ENCODE measurements around the gene UBE3D. TPM values are rescaled to one million over a fixed set of nuclear protein-coding genes. Genes with fewer than 3 reads are reported as not detected.
A peak's percentile ranks its signal among the peaks of the same experiment; 100 is the strongest.

Gene UBE3D
- polyA plus RNA-seq, 1 donor, result 7.8 TPM

- DNase-seq, result no peak
- Histone ChIP-seq H3K9me3 (ENCODE audit: control insufficient read depth, low read depth, low read length) (no peaks in the 10 kb centered on the region), H3K4me3 (ENCODE audit: low read length) (no peak overlapping the region), H3K36me3 (ENCODE audit: control insufficient read depth, insufficient read depth, low read length) (no peaks in the 10 kb centered on the region), H3K27me3 (ENCODE audit: control insufficient read depth, insufficient read depth, low read length) (no peaks in the 10 kb centered on the region), H3K27ac (ENCODE audit: low read length) (no peak overlapping the region), H3K4me1 (ENCODE audit: control insufficient read depth, insufficient read depth, low read length) (no peaks in the 10 kb centered on the region)
- no CpG with 5 or more reads among the region's 4 CpGs for WGBS (ENCODE audit: insufficient coverage, low lambda C conversion rate)
Measured at GRCh38 chr6:82877213-82878195, 188.1 kb downstream of the UBE3D start.

- no peaks in the 10 kb centered on the region for H3K36me3 ChIP-seq (ENCODE audit: control insufficient read depth, insufficient read depth, low read length)
- no peaks in the 10 kb centered on the region for H3K4me1 ChIP-seq (ENCODE audit: control insufficient read depth, insufficient read depth, low read length)
Measured at GRCh38 chr6:82875573-82876185, 190.0 kb downstream of the UBE3D start.

GRCh38 chr6:82874867-82875266 lies 190.8 kb downstream of the UBE3D start:
- H3K27ac ChIP-seq (ENCODE audit: low read length), result no peak overlapping the region
- DNase-seq, result no peak
- no peaks in the 10 kb centered on the region for H3K4me1 ChIP-seq (ENCODE audit: control insufficient read depth, insufficient read depth, low read length)
- no peaks in the 10 kb centered on the region for H3K9me3 ChIP-seq (ENCODE audit: control insufficient read depth, low read depth, low read length)
- H3K36me3 ChIP-seq (ENCODE audit: control insufficient read depth, insufficient read depth, low read length), result no peaks in the 10 kb centered on the region
- no peak overlapping the region for H3K4me3 ChIP-seq (ENCODE audit: low read length)
- H3K27me3 ChIP-seq (ENCODE audit: control insufficient read depth, insufficient read depth, low read length), result no peaks in the 10 kb centered on the region
- 67% methylated on average over 2 of the region's 3 CpGs for WGBS (ENCODE audit: insufficient coverage, low lambda C conversion rate)

More at GRCh38 chr6:82875573-82876185, 190.0 kb downstream of the UBE3D start:
- no peak for DNase-seq
- Histone ChIP-seq H3K27me3 (ENCODE audit: control insufficient read depth, insufficient read depth, low read length) (no peaks in the 10 kb centered on the region), H3K4me3 (ENCODE audit: low read length) (no peak overlapping the region), H3K27ac (ENCODE audit: low read length) (no peak overlapping the region), H3K9me3 (ENCODE audit: control insufficient read depth, low read depth, low read length) (no peaks in the 10 kb centered on the region)
- 100% methylated on average over 1 of the region's 4 CpGs for WGBS (ENCODE audit: insufficient coverage, low lambda C conversion rate)

GRCh38 chr6:82872185-82872584 lies 193.5 kb downstream of the UBE3D start:
- DNase-seq, result peak; percentile 5 to 54
- no peaks in the 10 kb centered on the region for H3K36me3 ChIP-seq (ENCODE audit: control insufficient read depth, insufficient read depth, low read length)
- no peak overlapping the region for H3K4me3 ChIP-seq (ENCODE audit: low read length)
- H3K4me1 ChIP-seq (ENCODE audit: control insufficient read depth, insufficient read depth, low read length), result no peaks in the 10 kb centered on the region
- H3K27ac ChIP-seq (ENCODE audit: low read length), result no peak overlapping the region
- H3K9me3 ChIP-seq (ENCODE audit: control insufficient read depth, low read depth, low read length), result no peaks in the 10 kb centered on the region
- H3K27me3 ChIP-seq (ENCODE audit: control insufficient read depth, insufficient read depth, low read length), result no peaks in the 10 kb centered on the region
- WGBS (ENCODE audit: insufficient coverage, low lambda C conversion rate), result 40% methylated on average over 1 of the region's 1 CpG

- WGBS (ENCODE audit: insufficient coverage, low lambda C conversion rate), result 64% methylated on average over 2 of the region's 2 CpGs
- Histone ChIP-seq H3K36me3 (ENCODE audit: control insufficient read depth, insufficient read depth, low read length) (no peaks in the 10 kb centered on the region), H3K27ac (ENCODE audit: low read length) (no peak overlapping the region), H3K9me3 (ENCODE audit: control insufficient read depth, low read depth, low read length) (no peaks in the 10 kb centered on the region), H3K27me3 (ENCODE audit: control insufficient read depth, insufficient read depth, low read length) (no peaks in the 10 kb centered on the region), H3K4me3 (ENCODE audit: low read length) (no peak overlapping the region), H3K4me1 (ENCODE audit: control insufficient read depth, insufficient read depth, low read length) (no peaks in the 10 kb centered on the region)
- DNase-seq, result no peak
Measured at GRCh38 chr6:82870582-82871172, 195.0 kb downstream of the UBE3D start.

GRCh38 chr6:82869493-82869892 lies 196.1 kb downstream of the UBE3D start:
- Histone ChIP-seq H3K36me3 (ENCODE audit: control insufficient read depth, insufficient read depth, low read length) (no peaks in the 10 kb centered on the region), H3K9me3 (ENCODE audit: control insufficient read depth, low read depth, low read length) (no peaks in the 10 kb centered on the region), H3K4me1 (ENCODE audit: control insufficient read depth, insufficient read depth, low read length) (no peaks in the 10 kb centered on the region), H3K4me3 (ENCODE audit: low read length) (no peak overlapping the region), H3K27ac (ENCODE audit: low read length) (no peak overlapping the region), H3K27me3 (ENCODE audit: control insufficient read depth, insufficient read depth, low read length) (no peaks in the 10 kb centered on the region)
- no peak for DNase-seq

GRCh38 chr6:82867946-82868345 lies 197.7 kb downstream of the UBE3D start:
- Histone ChIP-seq H3K4me3 (ENCODE audit: low read length) (no peak overlapping the region), H3K36me3 (ENCODE audit: control insufficient read depth, insufficient read depth, low read length) (no peaks in the 10 kb centered on the region), H3K27ac (ENCODE audit: low read length) (no peak overlapping the region), H3K4me1 (ENCODE audit: control insufficient read depth, insufficient read depth, low read length) (no peaks in the 10 kb centered on the region), H3K27me3 (ENCODE audit: control insufficient read depth, insufficient read depth, low read length) (no peaks in the 10 kb centered on the region), H3K9me3 (ENCODE audit: control insufficient read depth, low read depth, low read length) (no peaks in the 10 kb centered on the region)
- no CpG with 5 or more reads among the region's 3 CpGs for WGBS (ENCODE audit: insufficient coverage, low lambda C conversion rate)
- DNase-seq, result no peak

GRCh38 chr6:82866446-82866845 lies 199.2 kb downstream of the UBE3D start:
- H3K27ac ChIP-seq (ENCODE audit: low read length), result no peak overlapping the region
- no peaks in the 10 kb centered on the region for H3K36me3 ChIP-seq (ENCODE audit: control insufficient read depth, insufficient read depth, low read length)
- no peaks in the 10 kb centered on the region for H3K4me1 ChIP-seq (ENCODE audit: control insufficient read depth, insufficient read depth, low read length)
- no peak for DNase-seq
- no peak overlapping the region for H3K4me3 ChIP-seq (ENCODE audit: low read length)
- no peaks in the 10 kb centered on the region for H3K9me3 ChIP-seq (ENCODE audit: control insufficient read depth, low read depth, low read length)
- H3K27me3 ChIP-seq (ENCODE audit: control insufficient read depth, insufficient read depth, low read length), result no peaks in the 10 kb centered on the region
- WGBS (ENCODE audit: insufficient coverage, low lambda C conversion rate), result 100% methylated on average over 1 of the region's 3 CpGs

GRCh38 chr6:82865461-82865860 lies 200.2 kb downstream of the UBE3D start:
- no peaks in the 10 kb centered on the region for H3K27me3 ChIP-seq (ENCODE audit: control insufficient read depth, insufficient read depth, low read length)
- H3K4me3 ChIP-seq (ENCODE audit: low read length), result no peak overlapping the region
- no peaks in the 10 kb centered on the region for H3K4me1 ChIP-seq (ENCODE audit: control insufficient read depth, insufficient read depth, low read length)
- DNase-seq, result no peak
- H3K9me3 ChIP-seq (ENCODE audit: control insufficient read depth, low read depth, low read length), result no peaks in the 10 kb centered on the region
- H3K36me3 ChIP-seq (ENCODE audit: control insufficient read depth, insufficient read depth, low read length), result no peaks in the 10 kb centered on the region
- H3K27ac ChIP-seq (ENCODE audit: low read length), result no peak overlapping the region
- no CpG with 5 or more reads among the region's 3 CpGs for WGBS (ENCODE audit: insufficient coverage, low lambda C conversion rate)

- Histone ChIP-seq H3K27ac (ENCODE audit: low read length) (no peak overlapping the region), H3K9me3 (ENCODE audit: control insufficient read depth, low read depth, low read length) (no peaks in the 10 kb centered on the region), H3K27me3 (ENCODE audit: control insufficient read depth, insufficient read depth, low read length) (no peaks in the 10 kb centered on the region), H3K4me1 (ENCODE audit: control insufficient read depth, insufficient read depth, low read length) (no peaks in the 10 kb centered on the region), H3K4me3 (ENCODE audit: low read length) (no peak overlapping the region), H3K36me3 (ENCODE audit: control insufficient read depth, insufficient read depth, low read length) (no peaks in the 10 kb centered on the region)
- no peak for DNase-seq
Measured at GRCh38 chr6:82863781-82864180, 201.9 kb downstream of the UBE3D start.

All from large intestine (tissue), 3 donors.